ENCODE data around the gene ZKSCAN3.

Gene ZKSCAN3

DNA sequence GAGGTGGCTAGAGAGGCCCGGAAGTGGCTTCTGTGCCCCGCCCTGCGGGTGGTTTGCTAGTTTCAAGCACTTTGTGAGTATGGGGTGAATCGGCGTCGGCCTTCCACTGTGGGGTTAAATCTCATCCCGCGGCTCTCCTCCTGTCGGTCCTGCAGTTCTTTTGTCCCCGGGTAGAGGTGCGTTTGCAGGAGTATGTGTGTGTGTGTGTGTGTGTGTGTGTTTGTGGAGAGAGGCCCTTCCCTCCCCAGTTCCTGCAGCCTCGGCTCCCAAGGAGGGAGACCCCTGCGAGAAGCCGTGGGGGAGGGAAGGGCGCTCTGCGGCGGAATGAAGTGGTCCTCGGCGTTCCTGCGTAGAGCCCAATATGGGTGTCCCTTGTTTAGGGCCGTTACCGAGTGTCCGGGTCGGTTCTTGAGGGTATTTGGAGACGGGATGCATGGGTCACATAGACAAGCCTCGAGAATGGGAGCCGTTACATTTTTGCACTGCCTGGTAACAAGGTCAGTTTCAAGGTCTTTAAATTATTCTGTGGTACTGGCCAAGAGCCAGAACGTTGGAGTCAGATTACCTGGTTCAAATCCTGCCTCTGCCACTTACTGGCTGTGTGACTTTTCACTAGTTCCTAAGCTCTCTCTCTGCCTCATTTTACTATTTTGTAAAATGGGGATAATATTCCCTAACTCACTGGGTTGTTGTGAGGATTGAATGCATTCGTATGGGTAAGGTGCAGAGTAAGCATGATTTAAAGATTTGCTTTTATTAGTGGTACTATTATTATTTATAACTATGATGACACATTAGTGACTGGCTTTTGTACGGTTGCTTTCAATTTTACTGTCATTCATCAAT lies at the start of gene ZKSCAN3:
Gene ZKSCAN3 (plus strand): TSS at position 56 of the 846 bp plus-strand sequence. CDS start 9,640 bp downstream, outside the sequence.
- TF ChIP-seq GATA2 (IDR thresholded peaks at IDR 0.05; ENCODE audit: low read depth, low read length): no peak
- TF ChIP-seq GATA3 (IDR thresholded peaks at IDR 0.05; ENCODE audit: low read depth, low read length): no peak

DNA sequence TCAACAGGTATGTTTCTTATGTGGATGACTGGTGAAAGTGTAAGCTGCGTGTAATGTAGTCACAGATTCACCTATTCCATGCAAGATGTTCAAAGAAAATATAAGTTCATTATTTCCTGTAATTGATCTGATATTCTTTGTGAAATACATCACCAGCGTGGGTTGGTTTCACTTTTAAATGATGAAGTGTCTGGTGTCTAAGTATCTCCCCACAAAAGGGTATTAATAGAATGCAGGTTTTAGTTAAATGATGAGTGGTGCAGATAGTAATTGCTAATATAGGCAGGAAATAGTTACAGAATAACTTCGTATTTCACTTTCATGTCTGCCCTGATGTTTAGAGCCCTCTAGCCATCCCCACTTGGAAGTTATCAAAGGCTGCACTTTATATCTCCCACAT lies 46.2 kb upstream of the ZKSCAN3 start:
- TF ChIP-seq GATA3 (IDR thresholded peaks at IDR 0.05; ENCODE audit: low read depth, low read length) (no peak), GATA2 (IDR thresholded peaks at IDR 0.05; ENCODE audit: low read depth, low read length) (no peak)

DNA sequence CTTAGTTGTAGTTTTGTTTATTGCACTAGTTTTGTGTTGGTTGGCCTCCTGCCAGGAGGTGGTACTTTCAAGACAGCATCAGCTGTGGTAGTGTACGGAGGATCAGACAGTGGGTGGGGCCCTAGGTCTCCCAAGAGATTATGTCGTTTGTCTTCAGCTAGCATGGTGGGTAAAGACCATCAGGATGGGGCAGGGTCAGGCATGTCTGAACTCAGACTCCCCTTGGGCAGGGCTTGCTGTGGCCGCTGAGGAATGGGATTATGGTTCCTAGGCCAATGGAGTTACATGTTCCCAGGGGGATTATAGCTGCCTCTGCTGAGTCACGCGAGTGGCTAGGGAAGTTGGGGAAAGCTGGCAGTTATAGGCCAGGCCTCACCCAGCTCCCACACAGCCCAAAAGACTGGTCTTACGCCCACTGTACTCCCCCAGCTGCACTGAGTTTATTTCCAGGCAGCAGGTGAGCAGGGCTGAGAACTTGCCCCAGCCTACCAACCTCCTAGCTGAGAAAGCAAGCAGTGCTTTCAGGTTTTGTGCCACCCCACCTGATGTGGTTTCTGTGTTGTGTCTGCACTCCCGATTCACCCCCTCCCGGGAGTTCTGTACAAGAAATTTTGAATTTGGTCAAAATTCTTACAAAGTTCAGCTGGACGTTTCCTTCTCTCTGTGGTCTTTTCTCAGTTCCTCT lies 38.5 kb upstream of the ZKSCAN3 start:
- no peak for TF ChIP-seq GATA2 (IDR thresholded peaks at IDR 0.05; ENCODE audit: low read depth, low read length)
- no peak for TF ChIP-seq GATA3 (IDR thresholded peaks at IDR 0.05; ENCODE audit: low read depth, low read length)

DNA sequence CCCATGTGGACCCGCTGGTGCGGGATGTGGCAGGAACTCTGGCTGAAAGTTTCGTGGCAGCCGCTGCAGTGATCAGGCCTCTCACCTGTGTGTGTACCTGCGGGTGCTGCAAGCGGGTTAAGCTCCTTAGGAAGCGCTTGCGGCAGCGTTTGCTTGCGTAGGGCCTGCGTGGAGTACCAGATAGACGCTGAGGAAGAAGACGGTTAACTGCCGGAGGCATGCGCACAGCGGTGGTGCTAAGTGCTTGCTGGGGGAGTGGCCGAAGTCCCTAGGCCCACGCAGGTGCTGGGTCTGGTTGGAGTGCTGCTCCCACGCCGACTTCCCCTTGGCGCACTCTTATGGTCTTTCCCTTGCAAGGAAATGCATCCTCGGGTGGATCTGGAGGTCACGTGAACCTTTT lies 36.8 kb upstream of the ZKSCAN3 start:
- TF ChIP-seq GATA3 (IDR thresholded peaks at IDR 0.05; ENCODE audit: low read depth, low read length): no peak
- TF ChIP-seq GATA2 (IDR thresholded peaks at IDR 0.05; ENCODE audit: low read depth, low read length): no peak

DNA sequence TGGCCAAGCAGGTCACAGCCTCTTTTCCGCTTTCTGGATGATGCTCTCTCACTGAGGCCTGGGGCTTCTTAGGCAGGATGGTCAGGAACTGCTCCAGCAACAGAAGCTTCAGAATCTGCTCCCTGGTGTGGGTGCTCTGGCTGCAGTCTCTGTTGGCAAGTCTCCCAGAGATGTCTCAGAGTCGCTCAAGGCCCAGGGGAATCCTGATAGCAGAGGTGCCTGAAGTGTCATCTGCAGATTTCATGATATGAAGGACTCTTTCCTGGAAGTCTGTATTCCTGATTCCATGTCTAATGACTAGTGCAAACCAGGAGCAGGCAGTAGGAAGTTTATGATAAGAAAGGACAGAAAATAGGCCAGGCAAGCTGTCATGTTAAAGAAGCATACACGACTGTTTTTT lies 34.1 kb upstream of the ZKSCAN3 start:
- TF ChIP-seq GATA3 (IDR thresholded peaks at IDR 0.05; ENCODE audit: low read depth, low read length) (no peak), GATA2 (IDR thresholded peaks at IDR 0.05; ENCODE audit: low read depth, low read length) (peak; percentile 44; the same call in 1 of the 2 replicates)

DNA sequence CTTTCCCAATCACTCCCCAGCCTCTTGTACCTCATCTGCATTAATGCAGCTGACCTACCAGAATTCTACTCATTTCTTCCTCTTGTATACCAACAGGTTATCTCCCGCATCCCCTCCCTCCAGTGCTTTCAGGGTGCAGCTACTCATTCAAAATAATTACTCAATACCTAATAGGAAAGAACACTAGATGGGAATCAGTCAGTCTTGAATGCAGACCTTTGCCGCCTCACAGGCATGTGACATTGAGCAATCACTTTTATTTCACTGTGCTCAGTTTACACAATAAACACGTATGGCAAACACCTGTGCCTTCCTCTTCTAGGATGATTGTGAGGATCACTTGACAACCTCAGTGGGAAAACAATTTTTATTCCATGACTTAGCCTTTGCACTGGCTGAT lies 27.1 kb upstream of the ZKSCAN3 start:
- TF ChIP-seq GATA3 (IDR thresholded peaks at IDR 0.05; ENCODE audit: low read depth, low read length) (no peak), GATA2 (IDR thresholded peaks at IDR 0.05; ENCODE audit: low read depth, low read length) (no peak)

DNA sequence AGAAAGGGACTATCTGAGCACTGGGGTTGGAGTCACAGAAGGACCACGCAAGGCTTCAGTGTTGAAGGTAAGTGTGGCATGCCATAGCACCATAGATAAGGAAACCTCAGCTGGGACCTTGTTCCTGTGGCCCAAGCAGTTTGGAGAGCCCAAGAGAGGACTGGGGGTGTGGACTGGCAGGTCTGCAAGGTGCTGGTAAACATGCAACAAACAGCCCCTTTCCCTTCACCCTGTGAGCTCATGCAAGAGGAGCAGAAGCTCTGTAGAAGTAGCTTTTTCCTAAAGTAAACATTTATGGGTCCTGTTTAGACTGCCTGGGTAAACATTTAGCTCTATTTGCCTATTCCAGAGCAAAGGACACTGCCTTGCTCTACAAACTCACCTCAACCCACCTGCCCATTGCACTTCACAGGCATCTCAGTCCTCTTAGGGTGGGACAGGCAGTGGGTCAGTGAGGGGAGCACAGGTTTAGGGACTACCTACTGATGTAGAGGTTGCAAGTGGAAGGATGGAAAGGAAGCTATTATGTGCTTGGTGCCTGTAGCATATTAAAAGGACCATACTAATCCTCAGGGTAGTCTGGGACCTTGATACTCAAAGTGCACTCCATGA lies 25.8 kb upstream of the ZKSCAN3 start:
- TF ChIP-seq GATA3 (IDR thresholded peaks at IDR 0.05; ENCODE audit: low read depth, low read length): no peak
- no peak for TF ChIP-seq GATA2 (IDR thresholded peaks at IDR 0.05; ENCODE audit: low read depth, low read length)

DNA sequence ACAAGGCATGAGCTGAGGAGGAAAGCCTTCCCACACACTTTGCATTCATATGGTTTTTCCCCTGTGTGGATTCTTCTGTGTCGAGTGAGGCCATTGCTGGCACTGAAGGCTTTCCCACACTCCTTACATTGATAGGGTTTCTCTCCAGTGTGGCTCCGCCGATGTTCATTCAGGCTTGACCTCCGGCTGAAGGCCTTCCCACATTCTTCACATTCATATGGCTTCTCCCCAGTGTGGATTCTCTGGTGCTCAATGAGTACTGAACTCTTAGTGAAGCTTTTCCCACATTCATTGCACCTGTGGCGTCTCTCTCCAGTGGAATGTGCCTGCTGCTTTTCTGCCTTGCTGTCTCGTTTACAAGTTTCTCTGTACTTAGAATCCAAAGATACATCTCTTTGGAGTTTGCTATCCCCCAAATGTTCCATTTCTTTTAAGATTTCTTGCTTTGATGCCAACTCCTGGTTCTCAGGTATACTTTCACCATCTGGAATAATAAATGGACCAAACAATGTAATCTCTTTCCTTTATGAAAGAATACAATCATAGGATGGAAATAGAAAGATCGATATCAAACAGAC lies 23.3 kb upstream of the ZKSCAN3 start:
- no peak for TF ChIP-seq GATA2 (IDR thresholded peaks at IDR 0.05; ENCODE audit: low read depth, low read length)
- TF ChIP-seq GATA3 (IDR thresholded peaks at IDR 0.05; ENCODE audit: low read depth, low read length): no peak

DNA sequence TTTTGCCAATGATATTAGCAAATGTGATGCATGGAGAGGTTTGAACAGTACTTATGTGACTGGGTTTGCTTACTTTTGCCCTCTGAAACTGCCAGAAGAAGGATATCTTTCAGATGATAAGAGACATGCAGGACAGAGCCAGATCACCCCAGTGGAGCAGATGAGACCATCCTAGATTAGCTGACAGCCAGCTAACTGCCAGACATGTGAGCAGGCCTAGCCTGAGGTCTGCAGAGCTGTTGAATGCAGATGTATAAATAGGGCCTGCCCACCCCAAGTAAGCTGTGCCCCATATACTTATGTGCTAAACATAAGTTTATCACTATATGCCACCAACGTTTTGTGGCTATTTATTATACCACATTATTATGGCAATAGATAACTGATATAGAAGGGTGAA lies 19.7 kb upstream of the ZKSCAN3 start:
- TF ChIP-seq GATA3 (IDR thresholded peaks at IDR 0.05; ENCODE audit: low read depth, low read length) (no peak), GATA2 (IDR thresholded peaks at IDR 0.05; ENCODE audit: low read depth, low read length) (no peak)

DNA sequence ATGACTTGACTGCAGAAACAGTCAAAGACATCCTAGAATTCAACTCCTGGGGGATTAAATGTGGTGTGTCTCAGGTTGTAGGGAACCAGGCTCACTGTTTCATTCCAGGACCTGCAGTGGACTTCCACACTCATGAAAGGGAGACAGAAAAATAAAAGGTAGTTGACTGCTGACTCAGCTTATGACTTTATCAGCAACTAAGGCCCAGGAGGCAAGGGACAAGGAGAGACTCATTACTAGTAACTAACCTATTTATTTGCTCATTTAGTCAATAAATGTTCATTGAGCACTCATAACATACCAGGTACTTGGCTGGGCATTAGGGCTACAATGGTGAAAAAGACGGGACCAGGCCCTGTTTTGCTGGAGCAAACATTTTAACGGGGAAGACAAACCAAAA lies 16.7 kb upstream of the ZKSCAN3 start:
- TF ChIP-seq GATA3 (IDR thresholded peaks at IDR 0.05; ENCODE audit: low read depth, low read length) (no peak), GATA2 (IDR thresholded peaks at IDR 0.05; ENCODE audit: low read depth, low read length) (no peak)

DNA sequence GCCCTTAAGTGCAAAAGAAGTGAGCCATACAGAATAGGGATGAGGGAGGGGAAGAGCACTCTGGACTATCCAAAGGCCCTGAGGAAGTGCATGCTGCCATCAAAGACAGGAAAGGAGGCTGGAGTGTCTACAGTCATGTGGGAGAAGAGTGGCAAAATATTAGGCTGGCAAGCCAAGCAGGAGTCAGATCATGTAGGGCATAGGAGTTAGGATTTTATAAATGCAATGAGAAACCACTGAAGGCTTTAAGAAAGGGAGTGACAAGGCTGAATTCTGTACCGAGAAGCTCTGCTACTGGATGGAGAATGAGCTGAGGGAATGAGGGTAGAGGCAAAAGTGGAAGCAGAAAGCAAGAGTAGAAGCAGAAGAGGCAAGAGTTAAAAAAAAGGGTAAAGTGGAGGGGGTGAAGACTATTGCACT lies 16.1 kb upstream of the ZKSCAN3 start:
- TF ChIP-seq GATA3 (IDR thresholded peaks at IDR 0.05; ENCODE audit: low read depth, low read length) (no peak), GATA2 (IDR thresholded peaks at IDR 0.05; ENCODE audit: low read depth, low read length) (no peak)

DNA sequence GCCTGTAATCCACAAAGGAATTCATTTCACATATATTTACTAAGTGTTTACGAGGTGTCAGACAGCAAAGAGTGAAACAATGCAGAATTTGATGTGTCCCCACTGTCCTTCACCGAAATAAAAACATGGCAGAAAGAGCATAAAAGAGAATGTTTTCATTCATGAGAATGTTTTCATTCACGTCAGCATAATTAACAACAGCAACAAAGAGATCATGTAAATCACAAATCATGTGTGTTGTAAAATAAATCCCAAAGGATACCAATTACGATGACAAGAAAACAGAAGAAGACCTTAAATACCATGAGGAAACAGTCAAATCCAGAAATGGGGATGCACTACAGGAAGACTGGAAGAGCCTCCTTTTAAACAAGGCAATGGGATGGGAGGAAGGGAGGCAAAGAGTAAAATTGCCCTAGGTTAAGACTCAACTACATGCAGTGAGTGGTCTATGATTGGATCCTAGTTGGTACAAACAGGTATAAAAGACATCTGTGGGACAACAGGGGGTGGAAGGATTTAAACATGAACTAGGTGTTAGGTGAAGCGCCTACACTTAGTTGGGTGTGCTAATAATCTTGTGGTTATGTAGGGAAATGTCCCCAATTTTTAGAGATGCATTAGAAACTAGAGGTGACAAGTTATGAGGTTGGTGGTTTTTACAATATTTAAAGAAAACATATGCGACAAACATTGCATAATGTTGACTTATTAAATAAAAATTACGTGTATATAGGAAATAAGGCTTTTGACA lies 15.3 kb upstream of the ZKSCAN3 start:
- TF ChIP-seq GATA2 (IDR thresholded peaks at IDR 0.05; ENCODE audit: low read depth, low read length) (no peak), GATA3 (IDR thresholded peaks at IDR 0.05; ENCODE audit: low read depth, low read length) (no peak)

DNA sequence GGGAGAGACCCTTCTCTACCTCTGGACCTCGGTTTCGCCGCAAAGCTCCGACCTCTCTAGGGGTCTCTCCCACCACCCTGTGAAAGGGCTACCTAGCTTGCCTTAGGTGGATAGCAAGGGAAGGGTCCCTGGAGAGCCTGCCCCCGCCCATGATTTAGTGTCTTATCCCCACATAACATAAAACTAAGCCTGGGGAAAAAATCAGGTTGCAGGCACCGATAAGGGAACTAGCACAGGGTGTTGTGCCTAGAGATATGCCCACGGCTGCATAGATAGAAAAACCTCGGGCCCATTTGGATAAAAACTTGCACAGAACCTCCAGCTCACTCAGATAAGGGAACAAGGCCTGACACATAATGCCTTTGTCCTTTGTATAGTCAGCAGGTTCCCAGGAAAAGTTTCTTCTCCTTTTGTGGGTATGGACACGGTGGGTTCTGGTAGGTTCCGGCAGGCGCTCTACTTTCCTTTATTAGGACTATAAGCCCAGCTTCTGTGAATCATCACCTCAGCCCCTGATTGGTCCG lies 14.6 kb upstream of the ZKSCAN3 start:
- TF ChIP-seq GATA2 (IDR thresholded peaks at IDR 0.05; ENCODE audit: low read depth, low read length) (no peak), GATA3 (IDR thresholded peaks at IDR 0.05; ENCODE audit: low read depth, low read length) (no peak)
